CD4-positive, CD25-positive, alpha-beta regulatory T cell (primary cell): ENCODE measurements around the gene FRY. TPM values are rescaled to one million over a fixed set of nuclear protein-coding genes. Genes with fewer than 3 reads are reported as not detected.

Source experiments
- ATAC-seq, 2 donors: fragments of 150-1000 bp; cut with Tn5 transposase; one replicate each; pipeline ENCODE4 v1.10.0; 2021; ENCODE audit warnings: low read depth in 2 of 2, moderate number of reproducible peaks in 2 of 2, moderate library complexity in 1 of 2
- DNase-seq, 3 donors: peaks; one replicate each; pipeline versions ENCODE4 v3.0.0 to v3.0.0-alpha.2; 2012 to 2022; ENCODE audit warnings: mixed read lengths in 1 of 3
- H3K27ac ChIP-seq: one replicate; pipeline ENCODE4 v1.7.0; 2013; ENCODE audit warnings: mild to moderate bottlenecking, low read length; ENCODE audit not compliant: insufficient read depth, poor library complexity, severe bottlenecking
- H3K27me3 ChIP-seq: one replicate; pipeline ENCODE4 v1.7.0; 2013; ENCODE audit warnings: low read length; ENCODE audit not compliant: control insufficient read depth, insufficient read depth
- H3K36me3 ChIP-seq: one replicate; pipeline ENCODE4 v1.7.0; 2013; ENCODE audit warnings: mild to moderate bottlenecking, low read length, moderate library complexity; ENCODE audit not compliant: control insufficient read depth, insufficient read depth
- H3K4me1 ChIP-seq: 2 replicates; pipeline ENCODE4 v1.7.0; 2013; ENCODE audit warnings: mild to moderate bottlenecking, low read length; ENCODE audit not compliant: insufficient read depth, control insufficient read depth, poor library complexity, severe bottlenecking
- H3K4me3 ChIP-seq: one replicate; pipeline ENCODE4 v1.7.0; 2013; ENCODE audit warnings: low read depth, mild to moderate bottlenecking, low read length, moderate library complexity
- H3K9me3 ChIP-seq, 2 experiments: 1 replicate in 1 of 2; 2 replicates in 1 of 2; pipeline ENCODE4 v1.7.0; 2013; ENCODE audit warnings: low read length in 2 of 2, mild to moderate bottlenecking in 1 of 2, moderate library complexity in 1 of 2; ENCODE audit not compliant: control insufficient read depth in 2 of 2
- H3K27ac Mint-ChIP-seq, 3 donors: one replicate each; pipeline ENCODE4 v1.8.0; 2020 to 2022; ENCODE audit warnings: mild to moderate bottlenecking in 3 of 3, mixed read lengths in 3 of 3, moderate library complexity in 2 of 3
- H3K27me3 Mint-ChIP-seq: one replicate; pipeline ENCODE4 v1.8.0; 2022; ENCODE audit warnings: mild to moderate bottlenecking, mixed read lengths
- H3K36me3 Mint-ChIP-seq: one replicate; pipeline ENCODE4 v1.8.0; 2020; ENCODE audit warnings: mixed read lengths
- H3K4me1 Mint-ChIP-seq, 4 donors: one replicate each; pipeline ENCODE4 v1.8.0; 2020 to 2022; ENCODE audit warnings: mixed read lengths in 4 of 4, mild to moderate bottlenecking in 1 of 4
- H3K4me3 Mint-ChIP-seq, 4 donors: one replicate each; pipeline ENCODE4 v1.8.0; 2020 to 2022; ENCODE audit warnings: mild to moderate bottlenecking in 4 of 4, mixed read lengths in 4 of 4, moderate library complexity in 3 of 4
- H3K9me3 Mint-ChIP-seq, 7 donors: one replicate each; pipeline ENCODE4 v1.8.0; 2020 to 2022; ENCODE audit warnings: mixed read lengths in 7 of 7, mild to moderate bottlenecking in 3 of 7, moderate library complexity in 2 of 7
- polyA plus RNA-seq, 4 donors: library from polyadenylated mRNA; unstranded; fragments of 300-500 nt; fragmentation: Illumina TruSeq; gene quantifications; one replicate each; pipeline ENCODE4 v1.2.3, GENCODE V29; 2021
- total RNA-seq: library from RNA; stranded (reverse); gene quantifications from one replicate; pipeline ENCODE4 v1.2.3, GENCODE V29; 2022

The FRY gene
- total and polyA plus RNA-seq, 5 donors from 2014 or later: 0.96 to 12.8 (median 1.0) TPM

- peaks cover 4% of the 10 kb centered on the region for H3K27me3 Mint-ChIP-seq
- H3K27ac Mint-ChIP-seq: no peak overlapping the region
- no peak for ATAC-seq
- H3K9me3 Mint-ChIP-seq: peaks cover 0 to 1% (median 0%) of the 10 kb centered on the region in 7 donors
- no peaks in the 10 kb centered on the region for H3K27me3 ChIP-seq
- H3K36me3 ChIP-seq: no peaks in the 10 kb centered on the region
- H3K4me3 Mint-ChIP-seq: no peak overlapping the region
- no peaks in the 10 kb centered on the region for H3K9me3 ChIP-seq
- H3K4me1 Mint-ChIP-seq: no peaks in the 10 kb centered on the region
- H3K4me1 ChIP-seq: no peaks in the 10 kb centered on the region
- no peak overlapping the region for H3K27ac ChIP-seq
- no peak for DNase-seq
- no peaks in the 10 kb centered on the region for H3K36me3 Mint-ChIP-seq
- H3K4me3 ChIP-seq: no peak overlapping the region
These were observed 55.3 kb downstream of the FRY start for GRCh38 chr13:32086791-32087441.

GRCh38 chr13:32087955-32088747, 56.6 kb downstream of the FRY start:
- H3K4me3 Mint-ChIP-seq: no peak overlapping the region
- Histone ChIP-seq H3K9me3 (no peaks in the 10 kb centered on the region), H3K36me3 (no peaks in the 10 kb centered on the region), H3K4me1 (no peaks in the 10 kb centered on the region), H3K27ac (no peak overlapping the region), H3K4me3 (no peak overlapping the region), H3K27me3 (no peaks in the 10 kb centered on the region)
- ATAC-seq: no peak
- H3K4me1 Mint-ChIP-seq: no peaks in the 10 kb centered on the region
- no peak for DNase-seq
- no peaks in the 10 kb centered on the region for H3K36me3 Mint-ChIP-seq
- no peak overlapping the region for H3K27ac Mint-ChIP-seq
- peaks cover 4% of the 10 kb centered on the region for H3K27me3 Mint-ChIP-seq
- H3K9me3 Mint-ChIP-seq: peaks cover 0 to 1% (median 0%) of the 10 kb centered on the region in 7 donors

DNA sequence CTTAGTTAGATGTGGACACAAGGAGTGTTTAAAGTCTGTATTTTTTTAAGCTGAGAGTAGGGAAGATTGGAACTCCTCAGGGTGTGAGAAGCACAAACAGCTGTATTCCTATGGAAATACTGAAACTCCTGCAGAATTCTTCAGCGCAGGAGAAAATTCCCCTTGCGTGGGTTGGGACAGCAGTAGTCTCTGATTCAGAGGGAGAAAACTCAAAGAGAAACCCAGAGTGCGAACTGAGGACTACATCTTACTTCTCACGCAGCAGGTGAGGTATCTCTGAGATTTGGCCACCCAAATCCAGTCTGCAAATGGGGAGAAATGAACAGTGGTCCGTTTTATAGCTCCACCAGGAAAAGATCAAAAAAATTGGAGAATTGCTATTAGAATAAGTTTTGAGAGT, 60.9 kb downstream of the FRY start:
- Histone ChIP-seq H3K9me3 (no peaks in the 10 kb centered on the region), H3K4me1 (no peaks in the 10 kb centered on the region), H3K27me3 (no peaks in the 10 kb centered on the region), H3K27ac (no peak overlapping the region), H3K4me3 (no peak overlapping the region), H3K36me3 (no peaks in the 10 kb centered on the region)
- Mint-ChIP-seq H3K9me3 (peaks cover 0 to 2% (median 0%) of the 10 kb centered on the region in 7 donors), H3K27ac (no peak overlapping the region), H3K36me3 (peaks cover 7% of the 10 kb centered on the region), H3K4me1 (no peaks in the 10 kb centered on the region), H3K4me3 (no peak overlapping the region), H3K27me3 (peaks cover 6% of the 10 kb centered on the region)
- ATAC-seq (no peak), DNase-seq (no peak)

- H3K4me3 ChIP-seq: no peak overlapping the region
- Mint-ChIP-seq H3K4me1 (no peaks in the 10 kb centered on the region), H3K27ac (no peak overlapping the region), H3K9me3 (peaks cover 0 to 2% (median 0%) of the 10 kb centered on the region in 7 donors), H3K27me3 (peaks cover 4% of the 10 kb centered on the region), H3K4me3 (no peak overlapping the region), H3K36me3 (peaks cover 7% of the 10 kb centered on the region)
- H3K27me3 ChIP-seq: no peaks in the 10 kb centered on the region
- DNase-seq (no peak), ATAC-seq (no peak)
- no peaks in the 10 kb centered on the region for H3K9me3 ChIP-seq
- no peaks in the 10 kb centered on the region for H3K36me3 ChIP-seq
- no peak overlapping the region for H3K27ac ChIP-seq
- no peaks in the 10 kb centered on the region for H3K4me1 ChIP-seq
These were observed 61.4 kb downstream of the FRY start for GRCh38 chr13:32093006-32093405.

DNA sequence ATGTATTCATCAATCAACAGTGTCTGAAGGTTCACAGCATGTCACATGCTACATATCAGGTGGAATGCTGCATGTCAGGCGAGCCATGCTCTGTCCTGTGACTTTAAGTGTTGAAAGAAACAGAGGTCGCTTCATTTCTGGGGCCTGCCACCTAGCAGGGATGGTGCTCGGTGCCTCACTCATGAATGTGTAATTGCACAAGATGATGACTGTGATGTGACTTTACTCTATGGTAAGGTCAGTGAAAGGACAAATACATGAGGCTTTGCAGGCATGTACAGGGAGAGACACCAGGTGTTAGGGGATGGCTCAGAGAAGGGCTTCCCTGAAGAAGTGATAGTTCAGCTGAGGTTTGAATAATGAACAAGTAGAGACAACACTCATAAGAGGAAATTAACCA, 66.7 kb downstream of the FRY start:
- H3K4me3 ChIP-seq: no peak overlapping the region
- H3K9me3 ChIP-seq: no peaks in the 10 kb centered on the region
- Mint-ChIP-seq H3K27me3 (peaks cover 4% of the 10 kb centered on the region), H3K9me3 (peaks cover 0 to 2% (median 0%) of the 10 kb centered on the region in 7 donors), H3K4me3 (no peak overlapping the region), H3K27ac (no peak overlapping the region), H3K36me3 (peaks cover 7% of the 10 kb centered on the region), H3K4me1 (no peaks in the 10 kb centered on the region)
- no peak for ATAC-seq
- no peak overlapping the region for H3K27ac ChIP-seq
- no peak for DNase-seq
- no peaks in the 10 kb centered on the region for H3K4me1 ChIP-seq
- H3K27me3 ChIP-seq: no peaks in the 10 kb centered on the region
- no peaks in the 10 kb centered on the region for H3K36me3 ChIP-seq

DNA sequence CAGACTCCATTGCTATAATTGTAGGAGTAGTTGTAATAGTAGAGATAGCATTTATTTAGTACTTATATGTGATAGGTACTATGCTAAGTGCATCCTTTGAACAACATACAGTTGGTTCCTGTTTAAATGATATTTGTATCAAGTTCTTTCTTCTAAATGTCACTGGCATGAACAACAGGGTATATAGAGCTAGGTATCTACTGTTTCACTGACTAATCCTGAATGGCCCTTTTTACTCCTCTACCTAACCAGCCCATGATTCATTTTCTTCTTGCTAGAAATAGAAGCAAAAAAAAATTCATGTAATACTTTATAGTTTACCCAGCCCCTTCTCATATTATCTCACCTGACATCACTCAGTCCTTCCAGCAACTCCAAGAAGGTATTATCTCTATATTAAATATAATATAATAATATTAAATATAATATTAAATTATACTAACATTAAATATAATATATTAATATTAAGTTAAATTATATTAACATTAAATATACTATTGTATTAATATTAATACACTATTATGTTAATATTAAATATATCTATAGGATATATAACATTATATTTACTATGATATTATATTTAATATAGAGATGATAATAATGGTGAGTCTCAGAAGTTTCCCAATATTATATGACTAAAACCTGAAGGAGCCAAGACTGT, 74.2 kb downstream of the FRY start:
- no peak for ATAC-seq
- Mint-ChIP-seq H3K27me3 (no peaks in the 10 kb centered on the region), H3K9me3 (peaks cover 0 to 2% (median 0%) of the 10 kb centered on the region in 7 donors), H3K27ac (no peak overlapping the region), H3K4me1 (no peaks in the 10 kb centered on the region), H3K36me3 (no peaks in the 10 kb centered on the region), H3K4me3 (no peak overlapping the region)
- Histone ChIP-seq H3K4me1 (no peaks in the 10 kb centered on the region), H3K9me3 (no peaks in the 10 kb centered on the region), H3K36me3 (no peaks in the 10 kb centered on the region), H3K27ac (no peak overlapping the region), H3K4me3 (no peak overlapping the region), H3K27me3 (no peaks in the 10 kb centered on the region)
- DNase-seq: no peak

DNA sequence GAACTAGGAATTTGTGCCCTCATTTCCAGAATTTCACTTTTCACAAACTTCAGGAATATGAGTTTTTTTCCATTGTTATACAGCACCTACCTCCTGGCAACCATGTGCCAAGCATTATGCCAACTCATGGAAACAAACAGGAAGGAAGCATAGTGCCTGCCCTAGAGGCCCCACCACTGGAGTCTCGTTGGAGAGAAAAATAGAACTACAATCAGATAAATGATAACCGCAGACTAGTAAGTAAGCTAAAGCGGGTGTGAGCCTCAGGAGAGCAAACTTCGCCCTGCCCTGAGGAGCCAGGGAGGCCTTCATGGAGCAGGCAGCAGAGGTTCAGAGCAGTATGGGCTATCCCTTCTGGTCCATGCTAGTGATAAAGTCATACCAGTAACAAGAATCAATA, 75.9 kb downstream of the FRY start:
- no peak for DNase-seq

More for the DNA sequence above, 75.9 kb downstream of the FRY start:
- no peak overlapping the region for H3K4me3 Mint-ChIP-seq
- no peaks in the 10 kb centered on the region for H3K9me3 ChIP-seq
- H3K4me1 Mint-ChIP-seq: no peaks in the 10 kb centered on the region
- H3K27me3 ChIP-seq: no peaks in the 10 kb centered on the region
- no peaks in the 10 kb centered on the region for H3K27me3 Mint-ChIP-seq
- no peak for ATAC-seq
- no peaks in the 10 kb centered on the region for H3K4me1 ChIP-seq
- H3K4me3 ChIP-seq: no peak overlapping the region
- H3K27ac Mint-ChIP-seq: no peak overlapping the region
- no peaks in the 10 kb centered on the region for H3K36me3 ChIP-seq
- H3K9me3 Mint-ChIP-seq: peaks cover 0 to 2% (median 0%) of the 10 kb centered on the region in 7 donors
- no peaks in the 10 kb centered on the region for H3K36me3 Mint-ChIP-seq
- H3K27ac ChIP-seq: no peak overlapping the region
